ENCODE results near the gene NKD2.

- no peak for TF ChIP-seq CTCF (IDR thresholded peaks at IDR 0.05; ENCODE audit: insufficient read depth, low read depth, low read length)
- TF ChIP-seq EZH2 (IDR thresholded peaks at IDR 0.05; ENCODE audit: insufficient read depth, low read length) = no peak
Observed at GRCh38 chr5:1054799-1055775, 46.5 kb downstream of the NKD2 start.

Measured in astrocyte (in vitro differentiated cells and primary cell).